HepG2 (cell line): ENCODE data around the gene CASP3. TPM values are rescaled to one million over a fixed set of nuclear protein-coding genes. Genes with fewer than 3 reads are reported as not detected.
A peak's percentile ranks its signal among the peaks of the same experiment; 100 is the strongest.

Experiments used
- EHMT2 ChIP-seq: fragments of 200-600 bp; sonication (generic); IDR thresholded peaks from 2 replicates; pipeline ENCODE4 v1.7.0; 2017; ENCODE audit warnings: antibody characterized with exemption, low read depth, low read length, borderline replicate concordance
- HIC2 ChIP-seq: sonication (generic); formaldehyde crosslinking; IDR thresholded peaks from 2 replicates; pipeline ENCODE4 v1.9.0; 2022; ENCODE audit warnings: low read depth, missing genetic modification reagents
- HNF4G ChIP-seq, 2 experiments: sonication (generic) in 1 of 2; formaldehyde crosslinking in 1 of 2; IDR thresholded peaks; 2 replicates each; pipeline versions ENCODE4 v1.4.0 to v1.6.1; 2011 to 2020; ENCODE audit warnings: borderline replicate concordance in 2 of 2, low read depth in 2 of 2, mild to moderate bottlenecking in 2 of 2, low read length in 1 of 2, missing genetic modification reagents in 1 of 2, moderate library complexity in 1 of 2
- HNRNPK ChIP-seq: fragments of 200-400 bp; formaldehyde crosslinking; IDR thresholded peaks from 2 replicates; pipeline ENCODE4 v1.6.1; 2018; ENCODE audit warnings: low read length, low read depth, moderate library complexity, mild to moderate bottlenecking; ENCODE audit not compliant: poor library complexity, severe bottlenecking
- KLF15 ChIP-seq: sonication (generic); formaldehyde crosslinking; IDR thresholded peaks from 2 replicates; pipeline ENCODE4 v1.8.1; 2023; ENCODE audit warnings: borderline replicate concordance, mild to moderate bottlenecking, inconsistent platforms, missing genetic modification reagents, mixed read lengths
- MXD4 ChIP-seq: IDR thresholded peaks from 2 replicates; pipeline ENCODE4 v1.6.1; 2016; ENCODE audit warnings: mild to moderate bottlenecking, missing biosample characterization, missing genetic modification reagents
- NBN ChIP-seq: fragments of 450-650 bp; conservative IDR thresholded peaks from 2 replicates; pipeline ENCODE4 v1.6.1; 2017
- PLRG1 ChIP-seq: fragments of 450-650 bp; conservative IDR thresholded peaks from 2 replicates; pipeline ENCODE4 v1.6.1; 2016
- POLR2AphosphoS5 ChIP-seq: IDR thresholded peaks from 2 replicates; pipeline ENCODE4 v1.6.1; 2012; ENCODE audit warnings: low read depth, low read length
- RFX3 ChIP-seq: IDR thresholded peaks from 2 replicates; pipeline ENCODE4 v1.6.1; 2016; ENCODE audit warnings: missing biosample characterization, missing genetic modification reagents
- SAP130 ChIP-seq: IDR thresholded peaks from 2 replicates; pipeline ENCODE4 v1.6.1; 2016; ENCODE audit warnings: low read depth
- SKIL ChIP-seq: sonication (generic); formaldehyde crosslinking; IDR thresholded peaks from 2 replicates; pipeline ENCODE4 v1.8.0; 2022; ENCODE audit warnings: missing genetic modification reagents, mild to moderate bottlenecking, moderate library complexity, borderline replicate concordance
- YEATS4 ChIP-seq: sonication (generic); formaldehyde crosslinking; IDR thresholded peaks from 2 replicates; pipeline ENCODE4 v1.4.0; 2020; ENCODE audit warnings: missing genetic modification reagents, borderline replicate concordance
- ZNF296 ChIP-seq: sonication (generic); formaldehyde crosslinking; conservative IDR thresholded peaks from 2 replicates; pipeline ENCODE4 v1.5.0; 2020; ENCODE audit warnings: mild to moderate bottlenecking, missing genetic modification reagents
- ZNF335 ChIP-seq: sonication (generic); formaldehyde crosslinking; IDR thresholded peaks from 2 replicates; pipeline ENCODE4 v1.4.0; 2020; ENCODE audit warnings: missing genetic modification reagents
- ZNF432 ChIP-seq: sonication (generic); formaldehyde crosslinking; IDR thresholded peaks from 2 replicates; pipeline ENCODE4 v1.5.0; 2020; ENCODE audit warnings: missing genetic modification reagents, mild to moderate bottlenecking, borderline replicate concordance
- ZNF562 ChIP-seq: sonication (generic); formaldehyde crosslinking; IDR thresholded peaks from 2 replicates; pipeline ENCODE4 v1.8.0; 2022; ENCODE audit warnings: missing genetic modification reagents, borderline replicate concordance
- ZNF772 ChIP-seq: sonication (generic); formaldehyde crosslinking; IDR thresholded peaks from 2 replicates; pipeline ENCODE4 v1.5.0; 2020; ENCODE audit warnings: mild to moderate bottlenecking, missing genetic modification reagents
- polyA plus RNA-seq, 8 experiments: library from polyadenylated mRNA; depleted of rRNA in 3 of 8; stranded (reverse) in 7 of 8; unstranded in 1 of 8; fragments of >200 nt; fragmentation: Illumina TruSeq in 4 of 8; extraction: Trizol in 4 of 8; gene quantifications; 2 replicates each; pipeline versions ENCODE4 v1.2.1 to v1.2.3, GENCODE V29; 2011 to 2016; ENCODE audit warnings: low read depth in 4 of 8, missing spikeins in 1 of 8, mixed read lengths in 1 of 8; ENCODE audit not compliant: insufficient read depth in 1 of 8
- total RNA-seq, 5 experiments: library from RNA; depleted of rRNA; stranded (reverse); fragments of >200 nt; fragmentation: Illumina TruSeq; extraction: Trizol; gene quantifications; 2 replicates each; pipeline ENCODE4 v1.2.3, GENCODE V29; 2016; ENCODE audit warnings: low read depth in 1 of 5
- TF ChIP-seq, protein P1 (sequence below): IDR thresholded peaks from 2 replicates; pipeline ENCODE4 v1.6.1; 2016; ENCODE audit warnings: missing genetic modification reagents, missing compliant biosample characterization
- TF ChIP-seq, protein P2 (sequence below): sonication (generic); formaldehyde crosslinking; IDR thresholded peaks from 2 replicates; pipeline ENCODE4 v1.4.0; 2020; ENCODE audit warnings: missing genetic modification reagents

CASP3 gene
- total and polyA plus RNA-seq, 2 of the 13 experiments (the other 11 are each of a cell fraction or from before 2014, with no cell fraction given): 26.0 to 77.8 TPM

DNA sequence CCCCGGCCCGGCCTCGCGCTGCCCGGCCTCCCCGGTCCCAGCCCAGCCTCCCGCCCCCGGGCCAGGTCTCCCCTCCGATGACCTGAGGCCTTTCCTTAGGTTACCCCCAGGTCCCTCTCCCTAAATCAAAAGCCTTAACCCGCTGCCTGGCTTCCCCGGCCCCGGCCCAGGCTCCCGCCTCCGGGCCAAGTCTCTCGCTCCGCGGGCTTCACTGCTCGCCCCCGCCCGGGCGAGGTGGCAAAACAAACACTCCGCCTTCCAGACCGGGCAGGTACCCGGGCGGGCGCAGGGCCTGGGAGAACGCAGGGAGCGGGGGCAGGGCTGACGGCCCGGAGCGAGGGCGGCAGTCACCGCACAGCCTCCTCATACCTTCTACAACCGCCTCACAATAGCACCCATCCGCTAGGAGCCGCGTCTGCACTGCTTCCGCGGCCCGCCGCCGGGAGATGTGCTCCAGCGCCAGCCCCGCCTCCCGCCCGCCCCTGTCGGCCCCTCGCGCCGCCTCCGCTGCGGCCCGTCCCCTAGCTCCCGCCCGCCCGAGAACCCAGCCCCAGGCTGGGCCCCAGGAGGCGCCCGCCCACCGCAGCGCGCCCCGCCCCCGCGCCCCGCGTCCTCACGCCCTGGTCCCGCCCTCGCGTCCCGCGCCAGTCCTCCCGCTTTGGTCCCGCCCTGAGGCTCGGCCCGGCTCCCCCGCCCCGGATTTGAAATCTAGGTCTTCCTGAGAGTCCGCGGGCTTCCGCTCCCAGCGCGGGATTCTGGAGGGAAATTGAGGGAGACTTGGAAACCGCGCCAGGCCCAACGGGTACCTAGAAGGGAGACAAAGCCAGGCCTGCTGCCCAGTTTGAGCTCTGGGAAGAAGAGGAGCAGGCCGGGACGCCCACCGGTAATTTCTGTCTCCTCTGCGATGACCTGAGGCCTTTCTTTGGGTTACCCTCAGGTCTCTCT is at the start of gene CASP3, which contains the start of gene PRIMPOL (continued):
- TF ChIP-seq ZNF432 (no peak), MXD4 (CRISPR knock-in tag) (no peak), RFX3 (CRISPR knock-in tag) (no peak), ZNF562 (CRISPR knock-in tag) (no peak), ZNF296 (no peak), ZNF772 (CRISPR knock-in tag) (0 out of 2 replicates have a peak, but pooled peaks have one; percentile 48), SAP130 (CRISPR knock-in tag) (peak; percentile 60), SKIL (peak; percentile 78; the same call in 1 of the 2 replicates), NBN (no peak), HNRNPK (peak; percentile 38), KLF15 (no peak), PLRG1 (no peak), EHMT2 (no peak), POLR2AphosphoS5 (peak; percentile 83), YEATS4 (CRISPR knock-in tag) (peak; percentile 73; the same call in 1 of the 2 replicates), ZNF335 (CRISPR knock-in tag) (no peak), HIC2 (CRISPR knock-in tag) (no peak), HNF4G (IDR thresholded peaks at IDR 0.05; ENCODE audit: borderline replicate concordance, low read depth, low read length) (no peak), HNF4G (CRISPR knock-in tag; IDR thresholded peaks at IDR 0.05; ENCODE audit: borderline replicate concordance, low read depth) (no peak)
- TF ChIP-seq, protein P1, sequence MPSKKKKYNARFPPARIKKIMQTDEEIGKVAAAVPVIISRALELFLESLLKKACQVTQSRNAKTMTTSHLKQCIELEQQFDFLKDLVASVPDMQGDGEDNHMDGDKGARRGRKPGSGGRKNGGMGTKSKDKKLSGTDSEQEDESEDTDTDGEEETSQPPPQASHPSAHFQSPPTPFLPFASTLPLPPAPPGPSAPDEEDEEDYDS: peak; percentile 88
- TF ChIP-seq, protein P2, sequence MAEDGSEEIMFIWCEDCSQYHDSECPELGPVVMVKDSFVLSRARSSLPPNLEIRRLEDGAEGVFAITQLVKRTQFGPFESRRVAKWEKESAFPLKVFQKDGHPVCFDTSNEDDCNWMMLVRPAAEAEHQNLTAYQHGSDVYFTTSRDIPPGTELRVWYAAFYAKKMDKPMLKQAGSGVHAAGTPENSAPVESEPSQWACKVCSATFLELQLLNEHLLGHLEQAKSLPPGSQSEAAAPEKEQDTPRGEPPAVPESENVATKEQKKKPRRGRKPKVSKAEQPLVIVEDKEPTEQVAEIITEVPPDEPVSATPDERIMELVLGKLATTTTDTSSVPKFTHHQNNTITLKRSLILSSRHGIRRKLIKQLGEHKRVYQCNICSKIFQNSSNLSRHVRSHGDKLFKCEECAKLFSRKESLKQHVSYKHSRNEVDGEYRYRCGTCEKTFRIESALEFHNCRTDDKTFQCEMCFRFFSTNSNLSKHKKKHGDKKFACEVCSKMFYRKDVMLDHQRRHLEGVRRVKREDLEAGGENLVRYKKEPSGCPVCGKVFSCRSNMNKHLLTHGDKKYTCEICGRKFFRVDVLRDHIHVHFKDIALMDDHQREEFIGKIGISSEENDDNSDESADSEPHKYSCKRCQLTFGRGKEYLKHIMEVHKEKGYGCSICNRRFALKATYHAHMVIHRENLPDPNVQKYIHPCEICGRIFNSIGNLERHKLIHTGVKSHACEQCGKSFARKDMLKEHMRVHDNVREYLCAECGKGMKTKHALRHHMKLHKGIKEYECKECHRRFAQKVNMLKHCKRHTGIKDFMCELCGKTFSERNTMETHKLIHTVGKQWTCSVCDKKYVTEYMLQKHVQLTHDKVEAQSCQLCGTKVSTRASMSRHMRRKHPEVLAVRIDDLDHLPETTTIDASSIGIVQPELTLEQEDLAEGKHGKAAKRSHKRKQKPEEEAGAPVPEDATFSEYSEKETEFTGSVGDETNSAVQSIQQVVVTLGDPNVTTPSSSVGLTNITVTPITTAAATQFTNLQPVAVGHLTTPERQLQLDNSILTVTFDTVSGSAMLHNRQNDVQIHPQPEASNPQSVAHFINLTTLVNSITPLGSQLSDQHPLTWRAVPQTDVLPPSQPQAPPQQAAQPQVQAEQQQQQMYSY (CRISPR knock-in tag): no peak
